A673 (cell line): ENCODE data around the gene CAPG. TPM values are rescaled to one million over a fixed set of nuclear protein-coding genes. Genes with fewer than 3 reads are reported as not detected.

Experiments used
- BruUV-seq: library from RNA; stranded (reverse); fragments of 400-500 nt; replicated peaks from 2 replicates; lab custom pipeline; 2021; lab: Mats Ljungman, UMichigan
- CTCF ChIA-PET: fragments of 300-600 bp; sonication (Branson Sonifier 250); formaldehyde crosslinking; loops from one replicate; lab custom pipeline; 2022; ENCODE audit warnings: antibody characterized with exemption; lab: Charles Lee
- POLR2A ChIA-PET: fragments of 300-600 bp; sonication (Branson Sonifier 250); formaldehyde crosslinking; loops from one replicate; lab custom pipeline; 2022; ENCODE audit warnings: antibody characterized with exemption; ENCODE audit not compliant: low non-redundant PET; lab: Charles Lee
- DNase-seq: peaks from one replicate; pipeline ENCODE4 v3.0.0-alpha.2; 2015; ENCODE audit warnings: low spot score
- H3K27ac ChIP-seq: fragments of 200-600 bp; sonication (generic); 2 replicates; pipeline ENCODE4 v1.5.1; 2016; ENCODE audit warnings: mixed run types, low read depth, mild to moderate bottlenecking, mixed read lengths, antibody characterized with exemption, low read length; ENCODE audit not compliant: poor library complexity, severe bottlenecking
- H3K27me3 ChIP-seq: fragments of 200-600 bp; sonication (generic); replicated peaks from 2 replicates; pipeline ENCODE4 v1.6.1; 2017; ENCODE audit warnings: mixed run types, low read depth, mild to moderate bottlenecking, mixed read lengths, antibody characterized with exemption, low read length; ENCODE audit not compliant: insufficient read depth, poor library complexity
- H3K36me3 ChIP-seq: fragments of 200-600 bp; sonication (generic); 2 replicates; pipeline ENCODE4 v1.6.1; 2016; ENCODE audit warnings: mixed run types, mild to moderate bottlenecking, mixed read lengths, antibody characterized with exemption, low read length; ENCODE audit not compliant: insufficient read depth, poor library complexity, severe bottlenecking
- H3K4me1 ChIP-seq: fragments of 200-600 bp; sonication (generic); 2 replicates; pipeline ENCODE4 v1.6.1; 2017; ENCODE audit warnings: mixed run types, mild to moderate bottlenecking, mixed read lengths, antibody characterized with exemption, low read length; ENCODE audit not compliant: insufficient read depth, poor library complexity, severe bottlenecking
- H3K4me3 ChIP-seq: fragments of 200-600 bp; sonication (generic); 2 replicates; pipeline ENCODE4 v1.5.1; 2016; ENCODE audit warnings: low read depth, mixed run types, mild to moderate bottlenecking, mixed read lengths, low read length; ENCODE audit not compliant: poor library complexity, severe bottlenecking
- H3K9me3 ChIP-seq: fragments of 200-600 bp; sonication (generic); 2 replicates; pipeline ENCODE4 v1.6.1; 2016; ENCODE audit warnings: mixed run types, low read depth, mild to moderate bottlenecking, mixed read lengths, antibody characterized with exemption, low read length; ENCODE audit not compliant: poor library complexity, severe bottlenecking
- CTCF ChIP-seq: fragments of 300-800, 200-600 bp; sonication (generic); conservative IDR thresholded peaks from 2 replicates; pipeline ENCODE4 v1.5.1; 2017; ENCODE audit warnings: low read depth, mild to moderate bottlenecking, antibody characterized with exemption, low read length, moderate library complexity, mixed read lengths
- EZH2 ChIP-seq: fragments of 200-600 bp; sonication (generic); IDR thresholded peaks from 2 replicates; pipeline ENCODE4 v1.6.1; 2017; ENCODE audit warnings: borderline replicate concordance, low read depth, mild to moderate bottlenecking, mixed read lengths, antibody characterized with exemption, low read length; ENCODE audit not compliant: poor library complexity, severe bottlenecking
- intact Hi-C: fragments of 100-400 bp; cut with micrococcal nuclease; formaldehyde crosslinking; loops from one replicate; pipeline ENCODE4 v1.10.0; 2022; ENCODE audit not compliant: unreplicated experiment
- total RNA-seq: library from RNA; stranded (reverse); gene quantifications from 2 replicates; pipeline ENCODE4 v1.2.3, GENCODE V29; 2021

CAPG gene
- total RNA-seq, 1 experiment from 2014 or later: 156 TPM

DNA sequence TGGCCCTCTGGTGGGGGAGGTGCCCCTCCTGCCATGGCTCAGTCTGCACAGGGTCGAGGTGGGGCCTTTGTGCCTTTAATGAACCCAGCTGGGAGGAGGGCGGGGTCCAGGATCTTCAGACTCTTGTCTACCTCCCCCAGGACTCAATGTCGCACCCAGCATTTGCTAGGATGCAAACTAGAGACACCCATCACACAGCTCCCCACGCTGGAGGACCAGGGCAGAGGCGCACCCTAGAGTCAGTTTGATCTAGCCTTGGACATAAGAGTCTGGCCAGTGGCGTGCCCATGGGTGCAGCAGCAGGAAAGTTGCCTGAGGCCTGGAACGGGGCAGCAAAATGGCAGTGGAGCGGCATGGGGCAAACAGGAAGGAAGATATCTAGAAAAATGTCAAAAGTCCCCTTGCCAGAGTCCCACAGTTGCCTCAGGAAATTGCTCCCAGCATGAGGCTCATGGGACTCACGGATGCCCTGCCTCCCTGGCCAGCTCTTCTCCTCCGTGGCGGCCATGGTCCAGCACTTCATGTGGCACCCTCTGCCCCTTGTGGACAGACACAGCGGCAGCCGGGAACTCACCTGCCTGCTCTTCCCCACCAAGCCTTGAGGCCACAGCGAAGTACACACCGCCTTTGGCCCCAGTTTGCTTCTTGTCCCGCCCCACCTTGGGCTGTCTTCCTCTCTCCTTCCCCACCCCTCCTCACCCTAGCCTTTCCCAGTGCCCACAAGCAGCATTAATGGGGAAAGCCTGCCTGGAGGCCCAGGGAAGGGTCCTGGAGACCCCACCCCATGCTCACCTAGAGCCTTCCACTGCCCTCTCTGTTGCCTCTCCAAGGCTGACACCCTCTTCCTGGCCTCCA, 26.0 kb upstream of the CAPG start:
- no TSS peak for BruUV-seq
- Histone ChIP-seq H3K4me1 (peaks cover 24% of the 10 kb centered on the region), H3K9me3 (no peaks in the 10 kb centered on the region), H3K4me3 (no peak overlapping the region), H3K27me3 (no peaks in the 10 kb centered on the region), H3K36me3 (no peaks in the 10 kb centered on the region), H3K27ac (peak overlapping the region; percentile 86)
- no peak for DNase-seq
- intact Hi-C loops: no loop called here
- ChIA-PET POLR2A (no interaction called here), CTCF (no interaction called here)
- TF ChIP-seq CTCF (0 out of 2 replicates have a peak, but pooled peaks have one; percentile 19), EZH2 (no peak)

GRCh38 chr2:85435220-85435958, 25.2 kb upstream of the CAPG start:
- Histone ChIP-seq H3K36me3 (no peaks in the 10 kb centered on the region), H3K9me3 (no peaks in the 10 kb centered on the region), H3K4me1 (peaks cover 24% of the 10 kb centered on the region), H3K27ac (no peak overlapping the region), H3K27me3 (no peaks in the 10 kb centered on the region), H3K4me3 (no peak overlapping the region)
- intact Hi-C loops: no loop called here
- DNase-seq: no peak
- CTCF ChIA-PET: no interaction called here
- no TSS peak for BruUV-seq
- POLR2A ChIA-PET: no interaction called here
- TF ChIP-seq EZH2 (no peak), CTCF (no peak)

DNA sequence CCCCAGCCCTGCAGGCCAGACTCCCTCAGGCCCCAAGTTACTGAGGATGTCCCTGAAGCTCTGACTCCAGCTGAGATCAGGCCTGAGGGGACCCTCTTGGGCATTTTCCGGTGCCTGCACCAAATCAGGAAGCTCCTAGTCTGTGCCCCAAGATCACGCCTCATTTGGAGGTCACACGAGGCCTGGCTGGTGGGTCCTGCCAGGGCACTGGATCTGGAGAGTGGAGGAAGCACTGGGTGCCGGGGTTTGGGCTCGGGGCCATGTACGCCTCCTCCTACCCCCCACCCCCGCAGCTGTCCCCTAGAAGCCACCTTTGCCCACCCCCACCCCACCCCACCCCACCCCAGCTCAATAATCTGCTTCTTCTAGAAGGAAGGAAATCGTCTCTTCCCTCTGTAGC, 24.5 kb upstream of the CAPG start:
- POLR2A ChIA-PET: no interaction called here

More for the DNA sequence above, 24.5 kb upstream of the CAPG start:
- Histone ChIP-seq H3K27ac (no peak overlapping the region), H3K4me1 (peaks cover 24% of the 10 kb centered on the region), H3K9me3 (no peaks in the 10 kb centered on the region), H3K27me3 (no peaks in the 10 kb centered on the region), H3K36me3 (no peaks in the 10 kb centered on the region), H3K4me3 (no peak overlapping the region)
- intact Hi-C loops: no loop called here
- CTCF ChIA-PET: no interaction called here
- TF ChIP-seq CTCF (no peak), EZH2 (no peak)
- BruUV-seq: no TSS peak
- DNase-seq: no peak
